GM18505 (cell line): ENCODE data around the gene CNIH2.
A peak's percentile ranks its signal among the peaks of the same experiment; 100 is the strongest.

Experiments
- ATAC-seq: cut with Tn5 transposase; IDR thresholded peaks from one replicate; pipeline ENCODE4 v1.9.1; 2021; ENCODE audit not compliant: unreplicated experiment
- POLR2A ChIP-seq: IDR thresholded peaks from 4 replicates; pipeline ENCODE4 v1.6.1; 2011; ENCODE audit warnings: borderline replicate concordance; ENCODE audit not compliant: insufficient read depth, insufficient read length; ENCODE audit errors: extremely low read depth

CNIH2 gene

GRCh38 chr11:66285250-66285947 lies 7.4 kb downstream of the CNIH2 start:
- no peak for ATAC-seq
- TF ChIP-seq POLR2A: no peak

- ATAC-seq: no peak
- no peak for TF ChIP-seq POLR2A
Observed at GRCh38 chr11:66286699-66287098, 8.7 kb downstream of the CNIH2 start.

GRCh38 chr11:66287211-66287888 lies 9.4 kb downstream of the CNIH2 start:
- ATAC-seq: no peak
- no peak for TF ChIP-seq POLR2A

GRCh38 chr11:66287889-66288670 lies 10.1 kb downstream of the CNIH2 start:
- no peak for TF ChIP-seq POLR2A
- no peak for ATAC-seq

GRCh38 chr11:66288671-66289547 lies 10.9 kb downstream of the CNIH2 start, which contains the start of gene YIF1A:
Gene YIF1A, minus strand, starts transcription at chr11:66289143. Its CDS starts 158 bp downstream, at chr11:66288985.
- ATAC-seq: peak; percentile 86
- peak; percentile 87 for TF ChIP-seq POLR2A

GRCh38 chr11:66289548-66290329 lies 11.8 kb downstream of the CNIH2 start:
- no peak for TF ChIP-seq POLR2A
- ATAC-seq: peak; percentile 26

GRCh38 chr11:66290330-66290621 lies 12.3 kb downstream of the CNIH2 start:
- ATAC-seq: no peak
- no peak for TF ChIP-seq POLR2A

GRCh38 chr11:66291303-66291705 lies 13.3 kb downstream of the CNIH2 start:
- no peak for ATAC-seq
- no peak for TF ChIP-seq POLR2A

GRCh38 chr11:66291706-66292542 lies 13.9 kb downstream of the CNIH2 start, which contains the start of gene TMEM151A:
Gene TMEM151A, plus strand, starts transcription at chr11:66291894. Its CDS starts 120 bp downstream, at chr11:66292014.
- TF ChIP-seq POLR2A: no peak
- no peak for ATAC-seq

- ATAC-seq: no peak
- no peak for TF ChIP-seq POLR2A
Observed at GRCh38 chr11:66292543-66293332, 14.8 kb downstream of the CNIH2 start.

- no peak for TF ChIP-seq POLR2A
- no peak for ATAC-seq
Observed at GRCh38 chr11:66293352-66293751, 15.4 kb downstream of the CNIH2 start.
